HG03064 (cell line): ENCODE measurements around the gene BCOR.

Source experiments
- ATAC-seq: cut with Tn5 transposase; IDR thresholded peaks from one replicate; pipeline ENCODE4 v1.9.1; 2021; ENCODE audit warnings: low read depth; ENCODE audit not compliant: unreplicated experiment

The BCOR gene

DNA sequence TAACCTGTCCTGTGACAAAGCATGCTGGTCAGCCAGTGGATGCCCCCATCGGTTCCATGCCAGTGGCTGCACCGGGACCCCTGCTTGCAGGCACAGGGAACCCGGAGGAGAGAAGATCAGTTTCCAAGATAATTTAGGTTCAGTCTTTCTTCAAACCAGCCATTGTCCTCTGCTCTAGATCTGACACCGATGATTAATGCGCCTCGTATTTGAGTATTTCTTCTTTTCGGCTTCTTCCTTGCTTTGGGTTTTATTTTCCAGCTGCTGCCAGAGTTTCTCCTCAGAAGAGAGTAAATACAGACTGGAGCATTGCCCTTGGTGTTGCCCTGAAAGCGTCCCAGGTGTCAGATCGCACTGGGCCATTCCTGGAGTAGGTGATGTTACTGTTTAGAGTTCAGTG is 19.2 kb upstream of the BCOR start:
- no peak for ATAC-seq

DNA sequence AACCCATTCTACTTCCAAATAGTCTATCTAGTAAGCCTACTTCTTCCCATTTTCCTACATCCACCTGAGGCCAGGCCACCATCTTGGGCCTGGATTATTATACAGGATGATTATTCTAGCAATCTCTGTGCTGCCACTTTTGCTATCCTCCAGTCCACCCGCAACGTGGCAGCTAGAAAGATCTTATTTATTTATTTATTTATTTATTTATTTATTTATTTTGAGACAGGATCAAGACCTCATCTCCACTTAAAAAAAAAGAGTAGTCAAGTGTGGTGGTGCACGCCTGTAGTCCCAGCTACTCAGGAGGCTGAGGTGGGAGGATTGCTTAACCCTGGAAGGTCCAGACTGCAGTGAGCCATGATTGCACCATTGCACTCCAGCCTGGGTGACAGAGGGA is 15.2 kb upstream of the BCOR start:
- ATAC-seq: no peak

DNA sequence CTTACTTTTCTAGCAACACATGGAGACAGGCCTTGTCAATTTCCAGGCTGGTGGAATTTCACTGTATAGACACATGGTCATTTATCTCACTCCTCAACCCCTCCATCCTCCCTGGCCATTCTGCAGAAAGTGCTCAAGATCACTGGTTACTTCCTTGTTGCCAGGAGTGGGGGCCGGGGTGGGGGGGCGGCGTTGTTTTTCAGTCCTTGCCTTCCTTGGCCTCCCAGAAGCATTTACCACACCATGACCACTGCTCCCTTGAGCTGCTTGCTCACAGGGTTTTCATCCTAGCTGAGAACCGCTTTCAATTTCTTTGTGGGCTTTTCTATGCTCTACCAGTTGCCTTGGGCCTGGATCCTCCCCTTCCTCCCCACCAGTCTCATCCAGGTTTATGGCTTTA is 14.1 kb upstream of the BCOR start:
- ATAC-seq: no peak

- ATAC-seq: no peak
These were observed 11.7 kb upstream of the BCOR start for GRCh38 chrX:40109288-40110008.

- ATAC-seq: no peak
These were observed 11.2 kb upstream of the BCOR start for GRCh38 chrX:40108959-40109287.

DNA sequence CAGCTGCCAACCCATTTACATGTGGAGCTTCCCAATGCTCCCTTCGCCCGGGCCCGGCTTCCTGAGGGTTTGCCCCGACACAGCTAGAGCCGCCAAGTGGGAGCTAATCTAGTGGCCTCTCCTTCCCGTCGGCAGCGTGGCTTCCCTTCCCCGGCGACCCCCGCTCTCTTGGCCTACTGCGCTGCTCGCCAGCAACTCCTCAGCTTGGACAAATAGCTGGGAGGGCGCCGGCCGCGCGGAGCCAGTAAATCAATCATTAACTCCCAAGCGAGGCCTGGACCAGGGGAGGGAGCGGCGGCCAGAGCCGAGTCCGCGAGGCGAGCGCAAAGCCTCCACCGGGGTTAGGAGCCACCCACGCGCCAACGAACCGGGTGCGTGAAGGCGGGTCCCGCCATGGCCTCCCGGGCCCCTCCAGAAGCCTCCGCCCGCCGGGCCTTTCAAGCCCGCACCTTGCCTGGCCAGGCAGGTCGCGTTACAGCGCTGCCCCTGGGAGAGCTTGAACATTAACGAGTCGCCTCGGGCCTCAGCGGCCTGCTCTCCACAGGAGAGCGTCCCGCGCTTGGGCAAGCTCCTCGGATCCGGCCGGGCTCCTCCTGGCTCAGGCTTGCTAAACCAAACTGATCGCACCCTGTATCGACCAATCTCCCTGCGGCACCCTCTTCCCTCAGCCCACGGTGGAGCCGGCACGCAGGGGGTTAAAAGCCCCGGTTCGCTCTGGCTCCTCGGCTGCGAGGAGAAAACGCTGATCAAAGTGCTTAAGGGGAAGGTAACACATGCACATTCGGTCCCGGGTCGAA is 10.6 kb upstream of the BCOR start:
- ATAC-seq: no peak

- no peak for ATAC-seq
These were observed 9.8 kb upstream of the BCOR start for GRCh38 chrX:40107291-40108161.

DNA sequence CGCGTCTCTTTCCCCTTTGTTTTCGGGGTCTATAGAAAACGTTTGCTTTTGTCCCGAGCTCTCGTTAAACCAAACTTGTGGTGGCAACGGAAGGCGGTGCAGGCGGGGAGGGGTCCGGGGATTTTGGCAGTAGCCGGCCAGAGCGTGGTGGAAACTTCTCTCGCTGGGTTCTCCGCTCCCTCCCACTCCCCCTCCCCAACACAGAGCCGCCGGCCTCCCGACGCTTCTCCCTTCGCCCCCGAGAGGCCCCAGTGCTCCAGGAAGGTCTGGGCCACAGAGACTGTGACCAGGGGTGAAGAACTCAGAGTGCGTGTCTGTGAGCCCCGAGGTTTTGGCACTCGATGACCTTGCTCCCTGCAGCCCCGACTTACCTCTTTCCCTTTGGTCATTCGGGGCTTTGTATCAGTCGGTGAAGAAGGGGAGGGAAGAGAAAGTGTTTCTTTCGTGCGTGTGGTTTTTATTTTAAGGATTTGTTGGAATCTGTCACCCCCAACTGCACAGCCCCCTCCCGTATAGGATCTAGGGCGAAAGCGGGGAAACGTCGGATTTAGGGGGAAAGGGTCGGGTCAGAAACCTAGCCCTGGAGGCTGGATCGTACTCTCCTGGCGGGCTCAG is 9.0 kb upstream of the BCOR start:
- no peak for ATAC-seq

- ATAC-seq: no peak
These were observed 8.3 kb upstream of the BCOR start for GRCh38 chrX:40105835-40106675.

DNA sequence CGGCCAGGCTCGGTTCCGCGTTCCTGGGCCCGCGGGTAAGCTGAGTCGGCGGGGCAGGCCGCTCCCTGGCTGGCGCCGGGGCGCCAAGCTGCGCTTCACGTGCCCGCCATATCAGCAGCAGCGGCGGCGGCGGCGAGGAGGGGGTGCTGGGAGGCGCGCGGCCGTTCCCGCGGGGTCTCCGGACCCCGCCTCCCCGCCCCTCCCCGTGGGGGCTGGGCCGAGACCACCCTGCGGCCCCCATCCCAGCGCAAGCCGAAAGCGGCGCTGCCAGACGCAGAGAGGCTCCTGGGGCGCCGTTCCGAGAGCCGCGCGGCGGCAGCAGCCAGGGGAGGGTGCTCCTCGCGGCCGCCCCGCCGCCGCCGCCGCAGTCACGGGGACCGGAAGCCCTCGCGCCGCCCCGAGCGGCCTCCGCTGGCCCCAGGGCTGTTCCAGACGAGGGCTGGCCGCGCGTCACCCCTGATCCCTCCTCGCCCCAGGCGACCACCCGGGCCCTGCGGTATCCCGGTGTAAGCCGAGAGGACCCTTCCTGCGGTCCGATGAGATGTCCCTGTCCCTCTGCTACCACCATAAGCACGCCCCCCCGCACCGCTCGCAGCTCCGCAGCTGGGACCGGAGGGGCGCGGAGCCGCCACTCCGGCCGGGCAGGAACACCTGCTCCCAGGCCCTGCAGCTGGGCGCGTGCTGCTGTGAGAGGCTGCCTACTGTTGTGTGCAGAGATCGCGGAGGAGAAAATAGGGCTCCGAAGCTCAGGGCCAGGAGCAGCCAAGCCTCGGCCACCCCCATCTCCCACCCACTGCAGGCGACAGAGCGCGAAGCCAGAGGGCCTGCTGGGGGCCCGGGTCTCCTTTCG is 7.5 kb upstream of the BCOR start:
- peak; percentile 50 for ATAC-seq

GRCh38 chrX:40104630-40104984 is 6.8 kb upstream of the BCOR start:
- ATAC-seq: peak; percentile 36

DNA sequence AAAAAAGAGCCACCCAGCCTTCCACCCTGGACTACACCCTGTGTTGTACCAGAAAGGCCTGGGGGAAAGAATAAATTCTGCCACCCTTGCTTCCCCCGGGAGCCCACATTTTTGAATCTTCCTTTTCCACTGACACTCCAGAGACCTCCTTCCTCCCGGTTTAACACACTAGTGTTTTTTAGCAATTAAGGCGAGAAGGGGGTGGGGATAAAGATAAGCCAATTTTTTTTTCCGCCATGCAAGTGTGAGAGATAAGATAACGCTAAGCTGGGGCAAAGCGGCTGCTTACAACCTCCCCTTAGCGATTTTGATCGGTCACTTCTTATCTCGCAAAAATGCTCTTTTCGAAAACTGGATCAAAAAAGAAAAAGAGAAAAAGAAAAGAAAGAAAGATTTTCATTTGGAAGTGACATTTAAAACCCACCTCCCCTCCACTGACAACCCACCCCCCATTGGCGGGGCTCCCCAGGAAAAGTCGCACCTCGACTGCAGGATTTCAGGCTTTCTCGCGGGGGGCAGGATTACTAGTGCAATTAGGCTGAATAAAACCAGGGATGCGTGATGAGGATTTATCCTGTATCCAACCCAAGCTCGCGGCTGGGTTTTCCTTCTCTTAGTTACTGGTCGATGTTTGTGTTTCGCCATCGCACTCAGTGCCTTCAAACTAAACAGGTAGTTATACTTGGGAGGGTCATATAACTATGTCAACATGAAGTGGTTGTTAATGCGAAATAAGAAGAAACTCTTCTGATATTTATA is 6.0 kb upstream of the BCOR start:
- ATAC-seq: no peak

DNA sequence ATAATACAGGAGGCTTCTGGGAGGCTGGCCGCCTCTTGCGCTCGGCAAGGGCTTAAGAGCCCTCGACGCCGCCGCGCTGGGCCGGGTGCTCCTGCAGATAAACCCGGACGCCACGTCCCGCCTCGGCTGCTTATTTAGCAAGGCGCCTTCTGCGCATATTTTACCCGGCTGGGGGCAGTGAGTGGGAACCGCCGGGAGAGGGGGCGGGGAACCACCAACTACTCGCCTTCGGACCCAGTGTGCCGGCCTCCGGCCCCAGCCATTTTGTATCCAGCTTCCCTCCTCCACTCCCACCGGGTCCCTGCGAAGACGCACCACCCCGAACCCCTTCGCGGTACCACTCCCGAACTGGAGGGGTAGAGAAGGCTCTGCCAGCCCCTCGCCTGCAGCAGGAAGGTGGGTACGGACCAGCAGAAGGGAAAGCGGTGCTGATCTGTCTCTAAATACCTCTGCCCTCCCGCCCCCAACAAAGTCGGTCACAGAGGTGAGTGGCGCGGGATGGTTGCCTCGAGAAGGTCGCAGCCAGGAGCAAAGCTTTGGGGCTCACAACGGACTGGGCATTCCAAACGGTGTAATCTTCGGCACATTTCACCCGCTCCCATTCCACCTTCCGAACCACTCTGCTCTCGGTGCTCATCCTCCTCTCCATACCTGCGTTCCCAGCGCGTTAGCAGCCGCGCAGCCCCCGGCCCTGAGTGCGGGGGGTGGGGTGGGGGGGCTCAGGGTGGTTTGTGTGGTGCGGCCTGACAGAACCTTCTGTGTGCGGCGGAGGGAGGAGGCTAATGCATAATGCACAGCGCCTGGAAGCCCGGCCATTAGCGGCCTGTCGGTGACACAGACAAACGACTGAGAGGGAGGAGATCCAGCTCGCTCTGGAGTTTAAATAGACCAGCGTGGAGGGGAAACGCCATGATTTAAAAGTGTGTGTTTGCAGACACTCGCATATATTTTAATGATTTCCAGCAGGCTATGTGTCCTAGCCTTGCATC is 4.9 kb upstream of the BCOR start:
- ATAC-seq: no peak

DNA sequence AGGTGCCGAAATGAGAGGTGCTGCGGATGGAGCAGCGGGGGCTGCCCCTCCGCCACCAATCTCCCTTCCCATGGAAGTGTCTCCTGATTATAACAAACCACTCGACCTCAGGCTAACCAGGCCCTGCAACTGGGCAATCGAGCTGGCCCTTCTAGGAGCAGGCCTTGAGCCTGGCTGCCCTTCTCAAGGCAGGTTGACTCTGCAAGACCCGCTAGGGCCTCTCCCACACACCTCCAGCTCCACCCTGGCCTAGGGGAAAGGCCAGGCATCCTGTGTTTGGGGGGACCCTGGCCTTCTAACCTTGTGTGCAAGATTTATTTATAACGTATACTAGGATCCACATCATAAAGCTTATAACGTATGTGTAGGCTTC is 3.7 kb upstream of the BCOR start:
- no peak for ATAC-seq

DNA sequence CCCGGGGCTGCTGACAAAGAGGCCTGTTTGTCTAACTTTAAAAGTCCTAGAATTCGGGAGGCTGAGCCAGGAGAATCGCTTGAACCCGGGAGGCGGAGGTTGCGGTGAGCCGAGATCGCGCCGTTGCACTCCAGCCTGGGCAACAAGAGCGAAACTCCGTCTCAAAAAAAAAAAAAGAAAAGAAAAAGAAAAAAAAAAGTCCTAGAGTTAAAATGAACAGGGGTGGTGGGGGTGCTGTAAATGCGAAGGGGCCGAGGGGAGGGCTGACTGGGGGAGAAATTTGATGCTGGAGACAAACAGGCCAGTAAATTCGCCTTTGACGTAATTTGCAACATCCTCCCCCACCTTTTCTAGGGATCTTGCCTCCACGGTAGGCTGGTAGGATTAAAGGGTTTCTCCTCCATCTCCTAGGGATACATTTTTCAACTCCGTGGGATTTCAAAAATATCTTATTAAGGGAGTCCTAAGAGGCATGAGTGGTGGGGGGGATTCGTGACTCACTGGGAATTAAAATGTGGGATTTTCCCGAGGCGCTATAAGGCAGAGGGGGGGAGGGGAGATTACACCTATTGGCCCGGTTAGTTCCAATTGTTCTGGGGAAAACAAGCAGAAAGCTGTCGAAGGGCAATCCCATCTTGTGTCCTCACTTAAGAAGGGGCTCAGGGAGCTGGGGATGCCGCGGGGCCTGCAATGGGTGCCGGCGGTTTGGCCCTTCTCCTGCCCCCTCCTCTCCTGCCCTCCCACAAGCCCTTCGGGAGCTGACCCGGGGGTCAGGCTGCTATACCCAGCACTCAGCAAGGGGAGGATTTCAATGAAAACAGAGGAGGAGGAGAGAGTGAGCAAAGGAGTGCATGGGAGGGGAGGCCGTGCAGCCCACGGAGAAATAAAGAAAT is 3.0 kb upstream of the BCOR start:
- no peak for ATAC-seq

- no peak for ATAC-seq
These were observed 2.4 kb upstream of the BCOR start for GRCh38 chrX:40100141-40100536.
